Spleen (tissue), 11 donors: ENCODE data around the gene NDUFA11. TPM values are rescaled to one million over a fixed set of nuclear protein-coding genes. Genes with fewer than 3 reads are reported as not detected.
"Not testable (repeated sequence)": the region's sequence is repeated elsewhere in the genome, so short reads cannot be mapped to it uniquely, and the experiment has no call there.

Experiments used
- DNase-seq: peaks from one replicate; pipeline ENCODE4 v3.0.0-alpha.2; 2020
- H3K27ac ChIP-seq, 8 donors: fragments of 200-600 bp; sonication (generic) in 7 of 8; 1 replicate in 4 of 8; 2 replicates in 4 of 8; pipeline versions ENCODE4 v1.5.0 to v1.8.0; 2016 to 2021; ENCODE audit warnings: inconsistent platforms in 4 of 8, mild to moderate bottlenecking in 4 of 8, moderate library complexity in 1 of 8
- H3K27me3 ChIP-seq, 7 donors: fragments of 200-600 bp; sonication (generic) in 6 of 7; replicated peaks in 1 of 7; 1 replicate in 4 of 7; 2 replicates in 3 of 7; pipeline versions ENCODE4 v1.5.0 to v1.8.0; 2016 to 2021; ENCODE audit warnings: inconsistent platforms in 3 of 7, mild to moderate bottlenecking in 1 of 7
- H3K36me3 ChIP-seq, 6 donors: fragments of 200-600 bp; sonication (generic) in 5 of 6; 1 replicate in 4 of 6; 2 replicates in 2 of 6; pipeline versions ENCODE4 v1.5.0 to v1.8.0; 2016 to 2021; ENCODE audit warnings: inconsistent platforms in 2 of 6
- H3K4me1 ChIP-seq, 6 donors: fragments of 200-600 bp; sonication (generic) in 5 of 6; 1 replicate in 3 of 6; 2 replicates in 3 of 6; pipeline versions ENCODE4 v1.5.0 to v1.8.0; 2016 to 2021; ENCODE audit warnings: inconsistent platforms in 3 of 6
- H3K4me3 ChIP-seq, 8 donors: fragments of 200-600 bp; sonication (generic) in 7 of 8; 1 replicate in 4 of 8; 2 replicates in 4 of 8; pipeline versions ENCODE4 v1.5.0 to v1.8.0; 2016 to 2021; ENCODE audit warnings: inconsistent platforms in 4 of 8, mild to moderate bottlenecking in 4 of 8, moderate library complexity in 2 of 8
- H3K9me3 ChIP-seq, 8 donors: fragments of 200-600 bp; sonication (generic) in 7 of 8; 1 replicate in 4 of 8; 2 replicates in 4 of 8; pipeline versions ENCODE4 v1.5.0 to v1.8.0; 2016 to 2021; ENCODE audit warnings: inconsistent platforms in 4 of 8
- CTCF ChIP-seq, 11 experiments: fragments of 200-600 bp in 7 of 11; fragments of 450-650 bp in 4 of 11; sonication (generic) in 4 of 11; IDR thresholded peaks in 8 of 11; conservative IDR thresholded peaks in 3 of 11; 1 replicate in 7 of 11; 2 replicates in 4 of 11; pipeline versions ENCODE4 v1.4.0 to v1.8.0; 2016 to 2021; ENCODE audit warnings: antibody characterized with exemption in 11 of 11, inconsistent platforms in 4 of 11, mild to moderate bottlenecking in 1 of 11
- POLR2A ChIP-seq, 3 donors: fragments of 450-650 bp; IDR thresholded peaks; one replicate each; pipeline ENCODE4 v1.5.1; 2017; ENCODE audit warnings: antibody characterized with exemption in 3 of 3, mild to moderate bottlenecking in 1 of 3
- POLR2AphosphoS5 ChIP-seq, 3 donors: sonication (generic); formaldehyde crosslinking; IDR thresholded peaks; one replicate each; pipeline ENCODE4 v1.5.1; 2017; ENCODE audit warnings: antibody characterized with exemption in 3 of 3
- WGBS, 5 donors: extraction: QIAGEN DNeasy Blood & Tissue Kit in 3 of 5; methylation state at CpG; one replicate each; pipeline versions ENCODE4 v1.1.5 to v1.1.7; 2013 to 2018; 5-methylcytosine and 5-hydroxymethylcytosine counted together
- intact Hi-C: fragments of 100-400 bp; cut with DNase I; formaldehyde crosslinking; loops from one replicate; pipeline ENCODE4 v1.15.0; 2023; ENCODE audit warnings: low total_unique reads
- polyA plus RNA-seq, 3 donors: library from polyadenylated mRNA; stranded (reverse); fragments of 200-250 nt; gene quantifications; one replicate each; pipeline ENCODE4 v1.2.1, GENCODE V29; 2013
- total RNA-seq, 7 donors: library from RNA; depleted of rRNA in 3 of 7; stranded (reverse); fragments of >200 nt in 3 of 7; fragmentation: NEBNext Ultra II Directional in 4 of 7; extraction: Animal tissue kit (Norgen Biotek cat#: 25700) in 4 of 7; gene quantifications; one replicate each; pipeline versions ENCODE4 v1.1.0 to v1.2.1, GENCODE V29; 2016 to 2021
- donor health status: healthy with polysubstance abuse.
- donor health status: DM: no; HTN: no; CAD: no; lungs with moderate emphysema.
- donor health status: DM: no; HTN: no; CAD: no.
- donor health status: Bipolar disorder and iron deficiency.
- donor health status: healthy.
- donor health status: DM: no; HTN: no; CAD: no.
- donor health status: DM: yes; HTN: yes; CAD: no.

NDUFA11 gene
- total and polyA plus RNA-seq, 10 donors: 83.8 to 377 (median 123) TPM

- no peak for TF ChIP-seq POLR2AphosphoS5 (IDR thresholded peaks at IDR 0.05)
- no peak for TF ChIP-seq POLR2A (IDR thresholded peaks at IDR 0.05)
- no peak for TF ChIP-seq CTCF (IDR thresholded peaks at IDR 0.05 in 8 of 11, conservative IDR thresholded peaks at IDR 0.05 in 3 of 11)
- Histone ChIP-seq H3K27ac (no peak within 1 kb of the TSS), H3K27me3 (peaks cover 0 to 10% (median 0%) of the 10 kb centered on the region in 7 donors), H3K4me3 (no peak within 1 kb of the TSS), H3K36me3 (no peaks in the 10 kb centered on the region), H3K4me1 (peaks cover 0 to 5% (median 0%) of the 10 kb centered on the region in 6 donors), H3K9me3 (no peaks in the 10 kb centered on the region)
- no peak for DNase-seq
- intact Hi-C loops: no loop called here
- WGBS, 5 donors: 72 to 85% (median 74%) methylated on average over 10 of the region's 10 CpGs
These were observed 52.3 kb downstream of the NDUFA11 start, which contains the start of gene FUT3 for GRCh38 chr19:5851302-5851701. TSS of gene FUT3 (minus strand) at chr19:5851449.

GRCh38 chr19:5850743-5851293 lies 52.8 kb downstream of the NDUFA11 start:
- Histone ChIP-seq H3K27ac (no peak overlapping the region), H3K4me1 (peaks cover 0 to 5% (median 0%) of the 10 kb centered on the region in 6 donors), H3K9me3 (no peaks in the 10 kb centered on the region), H3K4me3 (no peak overlapping the region), H3K36me3 (no peaks in the 10 kb centered on the region), H3K27me3 (peaks cover 0 to 6% (median 0%) of the 10 kb centered on the region in 7 donors)
- 29 to 55% (median 38%) methylated on average over 5 of the region's 5 CpGs for WGBS, 5 donors
- intact Hi-C loops: no loop called here
- TF ChIP-seq CTCF (IDR thresholded peaks at IDR 0.05 in 8 of 11, conservative IDR thresholded peaks at IDR 0.05 in 3 of 11) (no peak), POLR2A (IDR thresholded peaks at IDR 0.05) (no peak), POLR2AphosphoS5 (IDR thresholded peaks at IDR 0.05) (no peak)
- no peak for DNase-seq

GRCh38 chr19:5850189-5850588 lies 53.4 kb downstream of the NDUFA11 start:
- Histone ChIP-seq H3K4me3 (no peak overlapping the region), H3K27me3 (peaks cover 0 to under 1% (median 0%) of the 10 kb centered on the region in 7 donors), H3K4me1 (peaks cover 0 to 5% (median 0%) of the 10 kb centered on the region in 6 donors), H3K9me3 (no peaks in the 10 kb centered on the region), H3K27ac (no peak overlapping the region), H3K36me3 (no peaks in the 10 kb centered on the region)
- DNase-seq: no peak
- no peak for TF ChIP-seq POLR2A (IDR thresholded peaks at IDR 0.05)
- no peak for TF ChIP-seq POLR2AphosphoS5 (IDR thresholded peaks at IDR 0.05)
- no peak for TF ChIP-seq CTCF (IDR thresholded peaks at IDR 0.05 in 8 of 11, conservative IDR thresholded peaks at IDR 0.05 in 3 of 11)
- WGBS, 5 donors: 78 to 98% (median 87%) methylated on average over 6 of the region's 6 CpGs
- intact Hi-C loops: no loop called here

GRCh38 chr19:5848621-5849020 lies 55.0 kb downstream of the NDUFA11 start:
- H3K4me3 ChIP-seq, H3K4me1 ChIP-seq, H3K27ac ChIP-seq, H3K9me3 ChIP-seq, DNase-seq, intact Hi-C loops, H3K27me3 ChIP-seq, H3K36me3 ChIP-seq: not testable (repeated sequence)
- WGBS, 5 donors: 72 to 82% (median 77%) methylated on average over 5 of the region's 5 CpGs

GRCh38 chr19:5847846-5848245 lies 55.7 kb downstream of the NDUFA11 start:
- H3K36me3 ChIP-seq, H3K4me1 ChIP-seq, H3K4me3 ChIP-seq, DNase-seq, H3K9me3 ChIP-seq, H3K27ac ChIP-seq, H3K27me3 ChIP-seq, intact Hi-C loops: not testable (repeated sequence)
- 81 to 88% (median 87%) methylated on average over 10 of the region's 10 CpGs for WGBS, 5 donors

Other genes starting within 250 kb of the NDUFA11 start
- gene MICOS13, start 223.3 kb downstream of the NDUFA11 start, total RNA-seq: 10 to 100 TPM; 15.7 to 41.0 (median 36.8) TPM
- 10 to 100 TPM; 71.0 to 89.5 (median 78.0) TPM for gene MICOS13, start 223.3 kb downstream of the NDUFA11 start, polyA plus RNA-seq
- gene HSD11B1L, start 222.8 kb downstream of the NDUFA11 start, total RNA-seq: 1 to 10 TPM; 1.9 to 8.8 (median 3.1) TPM
- 1 to 10 TPM; 3.3 to 5.5 (median 3.8) TPM for gene HSD11B1L, start 222.8 kb downstream of the NDUFA11 start, polyA plus RNA-seq
- gene RPL36, start 213.5 kb downstream of the NDUFA11 start, total RNA-seq: 100 to 1,000 TPM; 294 to 922 (median 652) TPM
- 1,000 to 10,000 TPM; 2,501 to 2,825 (median 2,795) TPM for gene RPL36, start 213.5 kb downstream of the NDUFA11 start, polyA plus RNA-seq
- gene LONP1, start 183.6 kb downstream of the NDUFA11 start, total RNA-seq: 10 to 100 TPM; 33.1 to 65.8 (median 56.5) TPM
- gene LONP1, start 183.6 kb downstream of the NDUFA11 start, polyA plus RNA-seq: 10 to 100 TPM; 29.2 to 48.2 (median 42.6) TPM
- not detected for gene CATSPERD, start 183.2 kb downstream of the NDUFA11 start, total RNA-seq
- gene CATSPERD, start 183.2 kb downstream of the NDUFA11 start, polyA plus RNA-seq: not detected
- 1 to 10 TPM; 1.4 to 4.7 (median 2.4) TPM for gene PRR22, start 119.0 kb downstream of the NDUFA11 start, total RNA-seq
- gene PRR22, start 119.0 kb downstream of the NDUFA11 start, polyA plus RNA-seq: 10 to 100 TPM in 2 of 3 donors, 1 to 10 TPM in 1; 4.9 to 11.4 (median 10.6) TPM
- gene DUS3L, start 112.6 kb downstream of the NDUFA11 start, total RNA-seq: 10 to 100 TPM; 22.7 to 63.9 (median 34.5) TPM
- gene DUS3L, start 112.6 kb downstream of the NDUFA11 start, polyA plus RNA-seq: 10 to 100 TPM; 31.3 to 57.4 (median 52.5) TPM
- 1 to 10 TPM in 1 of 7 donors, under 1 TPM in 2, not detected in 4; 0.32 to 2.3 (median 0.72) TPM for gene NRTN, start 98.7 kb downstream of the NDUFA11 start, total RNA-seq
- gene NRTN, start 98.7 kb downstream of the NDUFA11 start, polyA plus RNA-seq: under 1 TPM in 2 of 3 donors, not detected in 1; 0.29 to 0.30 TPM
- under 1 TPM in 2 of 7 donors, not detected in 5; 0.20 to 0.44 TPM for gene FUT6, start 64.1 kb downstream of the NDUFA11 start, total RNA-seq
- under 1 TPM; 0.06 to 0.13 (median 0.07) TPM for gene FUT6, start 64.1 kb downstream of the NDUFA11 start, polyA plus RNA-seq
- gene FUT3, start 52.3 kb downstream of the NDUFA11 start, total RNA-seq: not detected
- gene FUT3, start 52.3 kb downstream of the NDUFA11 start, polyA plus RNA-seq: under 1 TPM in 2 of 3 donors, not detected in 1; 0.06 to 0.12 TPM
- not detected for gene FUT5, start 33.2 kb downstream of the NDUFA11 start, total RNA-seq
- not detected for gene FUT5, start 33.2 kb downstream of the NDUFA11 start, polyA plus RNA-seq
- 10 to 100 TPM in 6 of 7 donors, 1 to 10 TPM in 1; 8.5 to 15.9 (median 12.5) TPM for gene VMAC, start 1.1 kb upstream of the NDUFA11 start, total RNA-seq
- 1 to 10 TPM; 2.1 to 9.6 (median 3.3) TPM for gene VMAC, start 1.1 kb upstream of the NDUFA11 start, polyA plus RNA-seq
- gene CAPS, start 10.5 kb upstream of the NDUFA11 start, total RNA-seq: 10 to 100 TPM; 14.7 to 20.7 (median 17.6) TPM
- gene CAPS, start 10.5 kb upstream of the NDUFA11 start, polyA plus RNA-seq: 10 to 100 TPM; 23.7 to 61.8 (median 51.3) TPM
- gene RANBP3, start 74.3 kb upstream of the NDUFA11 start, total RNA-seq: 10 to 100 TPM; 68.5 to 92.9 (median 71.2) TPM
- gene RANBP3, start 74.3 kb upstream of the NDUFA11 start, polyA plus RNA-seq: 10 to 100 TPM; 27.5 to 44.3 (median 30.2) TPM
- 10 to 100 TPM in 4 of 7 donors, 1 to 10 TPM in 3; 6.4 to 15.8 (median 11.1) TPM for gene RFX2, start 206.7 kb upstream of the NDUFA11 start, total RNA-seq
- gene RFX2, start 206.7 kb upstream of the NDUFA11 start, polyA plus RNA-seq: 1 to 10 TPM; 1.1 to 3.2 (median 2.8) TPM
- not detected for gene ACSBG2, start 231.9 kb upstream of the NDUFA11 start, total RNA-seq
- under 1 TPM in 1 of 3 donors, not detected in 2; 0.22 TPM for gene ACSBG2, start 231.9 kb upstream of the NDUFA11 start, polyA plus RNA-seq